Neural progenitor cell (in vitro differentiated cells): ENCODE measurements around the gene RTN4IP1. TPM values are rescaled to one million over a fixed set of nuclear protein-coding genes. Genes with fewer than 3 reads are reported as not detected.

ENCODE experiments used
- DNase-seq: peaks from one replicate; pipeline ENCODE4 v3.0.0-alpha.2; 2016; ENCODE audit warnings: low spot score
- H2AFZ ChIP-seq: fragments of 200-600 bp; sonication (generic); replicated peaks from 2 replicates; pipeline ENCODE4 v1.6.1; 2016; ENCODE audit warnings: antibody characterized with exemption
- H3F3A ChIP-seq: fragments of 200-600 bp; sonication (generic); 2 replicates; pipeline ENCODE4 v1.6.1; 2016; ENCODE audit warnings: antibody characterized with exemption, low read depth
- H3K27ac ChIP-seq: fragments of 200-600 bp; sonication (generic); 2 replicates; pipeline ENCODE4 v1.5.1; 2016; ENCODE audit warnings: mild to moderate bottlenecking
- H3K27me3 ChIP-seq: fragments of 200-600 bp; sonication (generic); 2 replicates; pipeline ENCODE4 v1.6.1; 2016; ENCODE audit warnings: mild to moderate bottlenecking, moderate library complexity
- H3K36me3 ChIP-seq: fragments of 200-600 bp; sonication (generic); 2 replicates; pipeline ENCODE4 v1.5.1; 2016
- H3K4me1 ChIP-seq: fragments of 200-600 bp; sonication (generic); 2 replicates; pipeline ENCODE4 v1.6.1; 2016; ENCODE audit warnings: mixed run types
- H3K4me2 ChIP-seq: fragments of 200-600 bp; sonication (generic); 2 replicates; pipeline ENCODE4 v1.6.1; 2016
- H3K4me3 ChIP-seq: fragments of 200-600 bp; sonication (generic); 2 replicates; pipeline ENCODE4 v1.5.1; 2016
- H3K79me2 ChIP-seq: fragments of 200-600 bp; sonication (generic); 2 replicates; pipeline ENCODE4 v1.6.1; 2016; ENCODE audit warnings: low read depth
- H3K9ac ChIP-seq: fragments of 200-600 bp; sonication (generic); 2 replicates; pipeline ENCODE4 v1.6.1; 2016
- H3K9me3 ChIP-seq: fragments of 200-600 bp; sonication (generic); 2 replicates; pipeline ENCODE4 v1.5.1; 2016; ENCODE audit warnings: low read depth
- H4K20me1 ChIP-seq: fragments of 200-600 bp; sonication (generic); 2 replicates; pipeline ENCODE4 v1.6.1; 2016; ENCODE audit warnings: low read depth
- H3K27ac Mint-ChIP-seq: 3 replicates; pipeline ENCODE4 v1.8.0; 2021; ENCODE audit warnings: mixed read lengths
- H3K27me3 Mint-ChIP-seq: 2 replicates; pipeline ENCODE4 v1.8.0; 2022; ENCODE audit warnings: low read depth, mild to moderate bottlenecking, inconsistent platforms, moderate library complexity, mixed read lengths; ENCODE audit not compliant: insufficient read depth
- H3K36me3 Mint-ChIP-seq: 3 replicates; pipeline ENCODE4 v1.8.0; 2021; ENCODE audit warnings: mixed read lengths
- H3K4me1 Mint-ChIP-seq: 3 replicates; pipeline ENCODE4 v1.8.0; 2021; ENCODE audit warnings: mixed read lengths
- H3K4me3 Mint-ChIP-seq: 3 replicates; pipeline ENCODE4 v1.8.0; 2021; ENCODE audit warnings: mild to moderate bottlenecking, moderate library complexity, mixed read lengths
- H3K9me3 Mint-ChIP-seq: 3 replicates; pipeline ENCODE4 v1.8.0; 2020; ENCODE audit warnings: mixed read lengths
- EZH2 ChIP-seq: fragments of 200-600 bp; sonication (generic); IDR thresholded peaks from 2 replicates; pipeline ENCODE4 v1.6.1; 2017; ENCODE audit warnings: antibody characterized with exemption, mild to moderate bottlenecking, moderate library complexity
- EZH2phosphoT487 ChIP-seq: fragments of 200-600 bp; sonication (generic); IDR thresholded peaks from 2 replicates; pipeline ENCODE4 v1.6.1; 2017; ENCODE audit warnings: antibody characterized with exemption
- total RNA-seq: library from RNA; depleted of rRNA; stranded (reverse); fragments of >200 nt; gene quantifications from 2 replicates; pipeline ENCODE4 v1.2.3, GENCODE V29; 2015; ENCODE audit warnings: low replicate concordance
- TF ChIP-seq, protein P1 (sequence below): fragments of 200-600 bp; sonication (generic); IDR thresholded peaks from 2 replicates; pipeline ENCODE4 v1.5.1; 2017; ENCODE audit warnings: antibody characterized with exemption, mild to moderate bottlenecking

RTN4IP1 gene
- total RNA-seq, 1 donor from 2014 or later, result 10.2 TPM

DNA sequence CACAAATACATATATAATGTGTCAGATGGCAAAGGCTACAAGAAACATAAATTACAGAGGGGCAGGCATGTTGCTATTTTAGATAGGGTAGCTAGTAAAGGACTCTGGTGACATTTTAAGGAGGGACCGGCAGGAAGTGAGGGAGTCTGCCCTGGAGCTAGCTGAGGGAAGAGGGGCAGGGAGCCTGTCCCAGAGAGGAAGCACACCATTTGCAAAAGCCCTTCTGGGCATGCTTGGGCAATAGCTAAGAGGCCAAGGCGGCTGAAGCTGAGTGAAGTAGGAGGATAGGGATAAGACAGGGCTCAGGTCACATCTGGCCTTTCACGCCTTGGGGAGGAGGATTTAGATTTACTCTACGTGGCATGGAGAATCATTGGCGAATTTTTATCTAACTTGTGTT is 96.2 kb downstream of the RTN4IP1 start:
- DNase-seq, result no peak
- Histone ChIP-seq H3K79me2 (no peaks in the 10 kb centered on the region), H3K27me3 (no peaks in the 10 kb centered on the region), H3K27ac (no peak overlapping the region), H3K9ac (no peak overlapping the region), H2AFZ (no peak overlapping the region), H3K9me3 (no peaks in the 10 kb centered on the region), H3K4me2 (no peak overlapping the region), H3K4me3 (no peak overlapping the region), H3F3A (no peaks in the 10 kb centered on the region), H3K4me1 (no peaks in the 10 kb centered on the region), H4K20me1 (no peaks in the 10 kb centered on the region), H3K36me3 (no peaks in the 10 kb centered on the region)
- no peak for TF ChIP-seq EZH2
- TF ChIP-seq, protein P1, sequence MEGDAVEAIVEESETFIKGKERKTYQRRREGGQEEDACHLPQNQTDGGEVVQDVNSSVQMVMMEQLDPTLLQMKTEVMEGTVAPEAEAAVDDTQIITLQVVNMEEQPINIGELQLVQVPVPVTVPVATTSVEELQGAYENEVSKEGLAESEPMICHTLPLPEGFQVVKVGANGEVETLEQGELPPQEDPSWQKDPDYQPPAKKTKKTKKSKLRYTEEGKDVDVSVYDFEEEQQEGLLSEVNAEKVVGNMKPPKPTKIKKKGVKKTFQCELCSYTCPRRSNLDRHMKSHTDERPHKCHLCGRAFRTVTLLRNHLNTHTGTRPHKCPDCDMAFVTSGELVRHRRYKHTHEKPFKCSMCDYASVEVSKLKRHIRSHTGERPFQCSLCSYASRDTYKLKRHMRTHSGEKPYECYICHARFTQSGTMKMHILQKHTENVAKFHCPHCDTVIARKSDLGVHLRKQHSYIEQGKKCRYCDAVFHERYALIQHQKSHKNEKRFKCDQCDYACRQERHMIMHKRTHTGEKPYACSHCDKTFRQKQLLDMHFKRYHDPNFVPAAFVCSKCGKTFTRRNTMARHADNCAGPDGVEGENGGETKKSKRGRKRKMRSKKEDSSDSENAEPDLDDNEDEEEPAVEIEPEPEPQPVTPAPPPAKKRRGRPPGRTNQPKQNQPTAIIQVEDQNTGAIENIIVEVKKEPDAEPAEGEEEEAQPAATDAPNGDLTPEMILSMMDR, result no peak
- TF ChIP-seq EZH2phosphoT487, result no peak
- Mint-ChIP-seq H3K4me1 (no peaks in the 10 kb centered on the region), H3K36me3 (no peaks in the 10 kb centered on the region), H3K4me3 (no peak overlapping the region), H3K27ac (no peak overlapping the region), H3K9me3 (no peaks in the 10 kb centered on the region), H3K27me3 (no peaks in the 10 kb centered on the region)

DNA sequence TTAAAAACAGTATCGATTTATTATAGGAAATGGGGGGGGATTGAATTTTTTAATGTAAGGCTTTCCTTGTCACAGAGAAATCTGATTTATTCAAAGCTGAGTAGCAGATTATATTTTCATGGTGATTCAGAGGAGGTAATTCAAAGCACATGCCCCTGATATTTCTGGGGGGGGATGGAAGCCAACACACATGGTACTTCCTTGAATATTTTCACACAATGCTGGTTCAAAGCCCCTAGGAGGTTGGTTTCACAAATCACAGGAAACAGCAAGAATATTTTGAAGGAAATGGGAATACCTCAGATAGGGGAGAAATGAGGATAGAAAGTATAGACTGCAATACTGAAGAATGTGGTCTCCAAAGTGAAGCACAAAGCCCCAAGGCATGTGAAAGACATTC is 98.8 kb downstream of the RTN4IP1 start:
- H2AFZ ChIP-seq, result no peak overlapping the region
- no peaks in the 10 kb centered on the region for H3K36me3 Mint-ChIP-seq
- no peaks in the 10 kb centered on the region for H3K4me1 ChIP-seq
- H3K9ac ChIP-seq, result no peak overlapping the region
- no peaks in the 10 kb centered on the region for H3F3A ChIP-seq
- no peaks in the 10 kb centered on the region for H3K9me3 ChIP-seq
- H3K4me3 ChIP-seq, result no peak overlapping the region
- no peaks in the 10 kb centered on the region for H4K20me1 ChIP-seq
- H3K27me3 ChIP-seq, result no peaks in the 10 kb centered on the region
- no peaks in the 10 kb centered on the region for H3K4me1 Mint-ChIP-seq
- H3K4me2 ChIP-seq, result no peak overlapping the region
- H3K27me3 Mint-ChIP-seq, result no peaks in the 10 kb centered on the region
- no peak overlapping the region for H3K27ac ChIP-seq
- no peak for DNase-seq
- TF ChIP-seq, protein P1, result no peak
- no peak for TF ChIP-seq EZH2
- TF ChIP-seq EZH2phosphoT487, result no peak
- no peaks in the 10 kb centered on the region for H3K9me3 Mint-ChIP-seq
- no peak overlapping the region for H3K4me3 Mint-ChIP-seq
- no peaks in the 10 kb centered on the region for H3K79me2 ChIP-seq
- H3K27ac Mint-ChIP-seq, result no peak overlapping the region
- H3K36me3 ChIP-seq, result no peaks in the 10 kb centered on the region

DNA sequence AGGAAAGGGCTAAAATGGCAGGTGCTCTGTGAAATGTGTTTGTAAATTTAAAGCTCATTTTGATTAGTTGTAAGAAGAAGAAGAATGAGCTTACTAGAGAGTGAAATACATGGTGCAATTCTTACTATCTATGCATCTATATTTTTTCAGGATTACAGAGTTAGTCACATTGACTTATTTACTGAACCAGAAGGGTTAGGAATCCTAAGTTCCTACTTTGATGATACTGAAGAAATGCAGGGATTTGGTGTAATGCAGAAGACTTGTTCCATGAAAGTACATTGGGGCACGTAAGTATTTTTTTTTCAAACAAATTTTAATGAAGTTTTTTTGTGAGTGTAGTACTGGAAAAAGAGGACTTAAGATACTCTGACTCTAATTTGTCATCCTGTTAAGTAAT is 99.3 kb downstream of the RTN4IP1 start:
- H3K9me3 ChIP-seq, result no peaks in the 10 kb centered on the region
- H3K79me2 ChIP-seq, result no peaks in the 10 kb centered on the region
- Mint-ChIP-seq H3K9me3 (no peaks in the 10 kb centered on the region), H3K36me3 (no peaks in the 10 kb centered on the region), H3K27ac (no peak overlapping the region), H3K4me1 (no peaks in the 10 kb centered on the region), H3K4me3 (no peak overlapping the region), H3K27me3 (no peaks in the 10 kb centered on the region)
- DNase-seq, result no peak
- H3K4me1 ChIP-seq, result no peaks in the 10 kb centered on the region
- no peaks in the 10 kb centered on the region for H3F3A ChIP-seq
- H3K9ac ChIP-seq, result no peak overlapping the region
- no peak overlapping the region for H3K4me3 ChIP-seq
- TF ChIP-seq EZH2 (no peak), EZH2phosphoT487 (no peak)
- TF ChIP-seq, protein P1, result no peak
- no peaks in the 10 kb centered on the region for H3K27me3 ChIP-seq
- H3K36me3 ChIP-seq, result no peaks in the 10 kb centered on the region
- H2AFZ ChIP-seq, result no peak overlapping the region
- H3K4me2 ChIP-seq, result no peak overlapping the region
- no peaks in the 10 kb centered on the region for H4K20me1 ChIP-seq
- no peak overlapping the region for H3K27ac ChIP-seq
